T-helper 1 cell treated with Interleukin-12 subunit alpha and Interleukin-12 subunit beta and Interleukin-4 antibody, amounts not matched to agents 30 μg/mL and 1 μg/mL, for 36 hours (primary cell): Measurements from ENCODE around the gene TLE3.

Source experiments
- H3K27ac Mint-ChIP-seq: one replicate; pipeline ENCODE4 v1.8.0; 2021; ENCODE audit warnings: mild to moderate bottlenecking, mixed read lengths
- H3K27me3 Mint-ChIP-seq: one replicate; pipeline ENCODE4 v1.8.0; 2021; ENCODE audit warnings: low read depth, mixed read lengths
- H3K36me3 Mint-ChIP-seq: one replicate; pipeline ENCODE4 v1.8.0; 2021; ENCODE audit warnings: low read depth, mixed read lengths
- H3K4me1 Mint-ChIP-seq: one replicate; pipeline ENCODE4 v1.8.0; 2021; ENCODE audit warnings: low read depth, mixed read lengths
- H3K4me3 Mint-ChIP-seq: one replicate; pipeline ENCODE4 v1.8.0; 2021; ENCODE audit warnings: mild to moderate bottlenecking, moderate library complexity, mixed read lengths
- H3K9me3 Mint-ChIP-seq: one replicate; pipeline ENCODE4 v1.8.0; 2021; ENCODE audit warnings: mixed read lengths

TLE3 gene

GRCh38 chr15:70088887-70089691 is 8.6 kb downstream of the TLE3 start:
- Mint-ChIP-seq H3K4me1 (peaks cover 83% of the 10 kb centered on the region), H3K27ac (no peak overlapping the region), H3K9me3 (no peaks in the 10 kb centered on the region), H3K27me3 (no peaks in the 10 kb centered on the region), H3K4me3 (no peak overlapping the region), H3K36me3 (peaks cover 78% of the 10 kb centered on the region)

GRCh38 chr15:70088455-70088854 is 9.3 kb downstream of the TLE3 start:
- no peaks in the 10 kb centered on the region for H3K9me3 Mint-ChIP-seq
- H3K36me3 Mint-ChIP-seq = peaks cover 79% of the 10 kb centered on the region
- H3K27ac Mint-ChIP-seq = no peak overlapping the region
- H3K4me1 Mint-ChIP-seq = peaks cover 83% of the 10 kb centered on the region
- H3K27me3 Mint-ChIP-seq = no peaks in the 10 kb centered on the region
- H3K4me3 Mint-ChIP-seq = no peak overlapping the region

- Mint-ChIP-seq H3K36me3 (peaks cover 78% of the 10 kb centered on the region), H3K4me3 (no peak overlapping the region), H3K27me3 (no peaks in the 10 kb centered on the region), H3K9me3 (no peaks in the 10 kb centered on the region), H3K27ac (no peak overlapping the region), H3K4me1 (peaks cover 83% of the 10 kb centered on the region)
Measured at GRCh38 chr15:70087708-70088352, 9.9 kb downstream of the TLE3 start.

- Mint-ChIP-seq H3K27ac (peak overlapping the region; percentile 19), H3K36me3 (peaks cover 82% of the 10 kb centered on the region), H3K4me3 (no peak overlapping the region), H3K4me1 (peaks cover 74% of the 10 kb centered on the region), H3K27me3 (no peaks in the 10 kb centered on the region), H3K9me3 (no peaks in the 10 kb centered on the region)
Measured at GRCh38 chr15:70086636-70087035, 11.1 kb downstream of the TLE3 start.

GRCh38 chr15:70084461-70084860 is 13.3 kb downstream of the TLE3 start:
- Mint-ChIP-seq H3K27me3 (no peaks in the 10 kb centered on the region), H3K4me3 (no peak overlapping the region), H3K4me1 (peaks cover 58% of the 10 kb centered on the region), H3K27ac (no peak overlapping the region), H3K9me3 (no peaks in the 10 kb centered on the region), H3K36me3 (peaks cover 75% of the 10 kb centered on the region)

- Mint-ChIP-seq H3K27me3 (no peaks in the 10 kb centered on the region), H3K36me3 (peaks cover 70% of the 10 kb centered on the region), H3K4me3 (no peak overlapping the region), H3K9me3 (no peaks in the 10 kb centered on the region), H3K4me1 (peaks cover 55% of the 10 kb centered on the region), H3K27ac (no peak overlapping the region)
Measured at GRCh38 chr15:70083946-70084345, 13.8 kb downstream of the TLE3 start.

- no peaks in the 10 kb centered on the region for H3K9me3 Mint-ChIP-seq
- peaks cover 53% of the 10 kb centered on the region for H3K4me1 Mint-ChIP-seq
- no peak overlapping the region for H3K27ac Mint-ChIP-seq
- H3K4me3 Mint-ChIP-seq = peak overlapping the region; percentile 21
- H3K27me3 Mint-ChIP-seq = no peaks in the 10 kb centered on the region
- peaks cover 66% of the 10 kb centered on the region for H3K36me3 Mint-ChIP-seq
Measured at GRCh38 chr15:70083418-70083817, 14.3 kb downstream of the TLE3 start.

GRCh38 chr15:70082281-70082900 is 15.3 kb downstream of the TLE3 start:
- H3K36me3 Mint-ChIP-seq = peaks cover 60% of the 10 kb centered on the region
- H3K27ac Mint-ChIP-seq = no peak overlapping the region
- peaks cover 52% of the 10 kb centered on the region for H3K4me1 Mint-ChIP-seq

GRCh38 chr15:70081612-70082011 is 16.1 kb downstream of the TLE3 start:
- Mint-ChIP-seq H3K36me3 (peaks cover 53% of the 10 kb centered on the region), H3K4me1 (peaks cover 44% of the 10 kb centered on the region), H3K9me3 (no peaks in the 10 kb centered on the region), H3K27me3 (no peaks in the 10 kb centered on the region), H3K27ac (no peak overlapping the region), H3K4me3 (no peak overlapping the region)

More at GRCh38 chr15:70082281-70082900, 15.3 kb downstream of the TLE3 start:
- Mint-ChIP-seq H3K4me3 (no peak overlapping the region), H3K9me3 (no peaks in the 10 kb centered on the region), H3K27me3 (no peaks in the 10 kb centered on the region)

GRCh38 chr15:70080347-70080746 is 17.4 kb downstream of the TLE3 start:
- Mint-ChIP-seq H3K27me3 (no peaks in the 10 kb centered on the region), H3K4me3 (no peak overlapping the region), H3K36me3 (peaks cover 47% of the 10 kb centered on the region), H3K4me1 (peaks cover 42% of the 10 kb centered on the region), H3K9me3 (no peaks in the 10 kb centered on the region), H3K27ac (no peak overlapping the region)

- Mint-ChIP-seq H3K27ac (no peak overlapping the region), H3K4me1 (peaks cover 37% of the 10 kb centered on the region), H3K36me3 (peaks cover 46% of the 10 kb centered on the region), H3K4me3 (no peak overlapping the region), H3K27me3 (no peaks in the 10 kb centered on the region), H3K9me3 (no peaks in the 10 kb centered on the region)
Measured at GRCh38 chr15:70079888-70080287, 17.8 kb downstream of the TLE3 start.

GRCh38 chr15:70078578-70079417 is 18.9 kb downstream of the TLE3 start:
- Mint-ChIP-seq H3K4me1 (peaks cover 33% of the 10 kb centered on the region), H3K27ac (no peak overlapping the region), H3K27me3 (no peaks in the 10 kb centered on the region), H3K9me3 (no peaks in the 10 kb centered on the region), H3K36me3 (peaks cover 48% of the 10 kb centered on the region), H3K4me3 (no peak overlapping the region)

GRCh38 chr15:70077188-70078147 is 20.2 kb downstream of the TLE3 start:
- Mint-ChIP-seq H3K4me1 (peaks cover 24% of the 10 kb centered on the region), H3K27ac (no peak overlapping the region)

More at GRCh38 chr15:70077188-70078147, 20.2 kb downstream of the TLE3 start:
- Mint-ChIP-seq H3K9me3 (no peaks in the 10 kb centered on the region), H3K4me3 (no peak overlapping the region), H3K27me3 (no peaks in the 10 kb centered on the region), H3K36me3 (peaks cover 49% of the 10 kb centered on the region)
